HG02973 (cell line): ENCODE results near the gene CCDC171.

Experiments
- ATAC-seq: cut with Tn5 transposase; IDR thresholded peaks from one replicate; pipeline ENCODE4 v1.9.1; 2021; ENCODE audit warnings: moderate library complexity; ENCODE audit not compliant: unreplicated experiment

The CCDC171 gene

GRCh38 chr9:15867334-15867733, 314.5 kb downstream of the CCDC171 start:
- peak; percentile 51 for ATAC-seq

DNA sequence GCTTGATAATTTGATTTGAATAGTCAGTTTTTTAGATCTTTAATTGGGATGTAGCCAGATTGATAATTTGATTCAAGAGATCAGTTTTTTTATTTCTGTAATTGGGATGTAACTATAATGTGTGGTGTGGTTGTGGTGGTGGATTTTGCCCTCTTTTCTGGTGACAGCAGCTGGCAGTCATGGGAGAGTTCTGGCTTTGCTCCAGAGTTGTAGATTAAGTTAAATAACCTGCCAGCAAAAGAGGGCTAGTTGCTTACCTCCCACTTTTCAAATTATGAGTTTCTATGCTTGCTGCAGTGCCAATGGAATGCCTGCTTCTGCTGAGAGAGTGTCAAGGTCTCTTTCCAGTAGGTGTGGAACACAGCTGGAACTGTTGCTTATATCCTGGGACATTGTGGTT, 315.1 kb downstream of the CCDC171 start:
- no peak for ATAC-seq

- ATAC-seq = peak; percentile 63
Observed at GRCh38 chr9:15873573-15874177, 320.8 kb downstream of the CCDC171 start.

GRCh38 chr9:15882328-15882727, 329.5 kb downstream of the CCDC171 start:
- ATAC-seq = no peak

DNA sequence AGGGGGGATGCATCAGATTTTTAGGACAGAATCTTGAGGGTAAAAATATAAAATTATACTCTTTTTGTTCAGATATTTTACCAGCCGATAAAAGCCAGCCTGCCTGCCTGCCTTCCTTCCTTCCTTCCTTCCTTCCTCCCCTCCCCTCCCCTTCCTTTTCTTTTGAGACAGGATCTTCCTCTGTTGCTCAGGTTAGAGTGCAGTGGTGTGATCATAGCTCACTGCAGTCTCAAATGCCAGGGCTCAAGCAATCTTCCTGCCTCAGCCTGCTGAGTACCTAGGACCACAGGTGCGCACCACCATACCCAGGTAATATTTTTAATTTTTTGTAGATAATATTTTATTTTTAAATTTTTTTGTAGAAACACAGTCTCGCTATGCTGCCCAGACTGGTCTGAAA, 330.0 kb downstream of the CCDC171 start:
- ATAC-seq = no peak

DNA sequence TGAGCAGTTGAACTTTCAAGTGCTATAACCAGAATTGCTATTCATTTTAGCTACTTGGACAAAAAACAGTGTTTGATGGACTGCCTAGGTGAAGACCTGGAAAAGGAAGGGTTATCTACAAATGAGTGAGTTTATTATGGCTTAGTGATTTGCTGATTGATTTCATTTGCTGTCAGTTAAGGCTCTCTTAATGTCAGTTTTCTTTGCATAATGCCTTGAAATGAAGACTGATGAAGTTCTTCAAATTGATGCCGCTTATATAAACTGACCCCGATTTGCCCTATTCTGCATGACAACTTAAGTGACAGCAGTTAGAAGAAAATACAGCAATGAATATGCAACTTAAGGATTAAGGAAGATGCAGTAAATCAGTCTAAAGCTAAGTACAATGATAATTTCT, 332.6 kb downstream of the CCDC171 start:
- no peak for ATAC-seq

GRCh38 chr9:15889555-15889954, 336.7 kb downstream of the CCDC171 start:
- ATAC-seq = no peak

DNA sequence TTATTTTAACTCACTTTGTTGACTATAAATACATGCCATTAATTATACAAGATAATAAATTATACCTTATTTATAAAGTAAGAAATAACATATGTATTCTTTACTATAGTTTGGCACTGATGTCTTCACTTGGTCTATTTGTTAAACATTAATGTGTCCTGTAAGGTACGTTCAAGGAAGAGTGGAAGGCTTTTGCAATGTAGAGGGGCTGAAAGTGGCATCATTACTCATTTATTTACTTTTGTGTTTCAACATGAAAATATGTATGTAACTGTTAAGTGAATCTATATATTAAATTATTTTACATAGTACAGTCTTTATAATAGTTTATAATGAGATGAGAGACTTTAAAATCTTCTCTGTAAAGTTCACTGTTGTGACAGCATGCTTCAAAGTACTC, 348.7 kb downstream of the CCDC171 start:
- ATAC-seq = no peak

- ATAC-seq = no peak
Observed at GRCh38 chr9:15909297-15909696, 356.5 kb downstream of the CCDC171 start.

DNA sequence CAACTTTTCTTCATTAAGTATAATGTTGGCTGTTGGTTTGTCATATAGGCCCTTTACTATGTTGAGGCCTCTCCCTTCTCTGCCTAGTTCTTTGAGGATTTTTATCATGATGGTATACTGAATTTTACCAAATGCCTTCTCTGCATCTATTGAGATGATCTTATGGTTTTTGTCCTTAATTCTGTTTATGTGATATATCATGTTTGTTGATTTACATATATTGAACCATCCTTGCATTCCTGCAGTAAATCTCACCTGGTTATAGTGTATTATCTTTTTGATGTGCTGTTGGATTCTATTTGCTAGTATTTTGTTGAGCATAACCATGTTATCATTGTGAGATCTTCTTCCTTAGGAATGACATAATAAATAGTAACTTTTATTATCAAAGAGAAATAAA, 362.9 kb downstream of the CCDC171 start:
- ATAC-seq = no peak

DNA sequence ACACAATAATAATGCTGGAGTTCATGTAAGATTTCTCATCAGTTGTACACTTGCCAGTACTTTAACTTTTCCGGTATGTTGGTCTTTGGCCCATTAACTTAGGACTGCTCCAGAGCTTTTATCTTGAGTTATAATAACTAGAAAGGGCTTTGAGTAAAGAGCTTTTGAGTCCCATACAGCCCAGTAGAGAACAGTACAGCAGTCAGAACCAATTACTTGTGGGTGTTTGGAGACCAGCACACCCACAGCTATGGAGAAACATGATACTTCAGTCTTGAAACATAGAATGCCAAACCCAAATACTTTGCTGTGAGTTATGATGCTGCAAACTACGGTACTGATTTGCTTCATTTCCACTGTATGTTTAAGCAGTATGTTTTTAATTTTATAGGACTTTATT, 374.3 kb downstream of the CCDC171 start:
- ATAC-seq = no peak

GRCh38 chr9:15935661-15936305, 382.9 kb downstream of the CCDC171 start:
- ATAC-seq = no peak

DNA sequence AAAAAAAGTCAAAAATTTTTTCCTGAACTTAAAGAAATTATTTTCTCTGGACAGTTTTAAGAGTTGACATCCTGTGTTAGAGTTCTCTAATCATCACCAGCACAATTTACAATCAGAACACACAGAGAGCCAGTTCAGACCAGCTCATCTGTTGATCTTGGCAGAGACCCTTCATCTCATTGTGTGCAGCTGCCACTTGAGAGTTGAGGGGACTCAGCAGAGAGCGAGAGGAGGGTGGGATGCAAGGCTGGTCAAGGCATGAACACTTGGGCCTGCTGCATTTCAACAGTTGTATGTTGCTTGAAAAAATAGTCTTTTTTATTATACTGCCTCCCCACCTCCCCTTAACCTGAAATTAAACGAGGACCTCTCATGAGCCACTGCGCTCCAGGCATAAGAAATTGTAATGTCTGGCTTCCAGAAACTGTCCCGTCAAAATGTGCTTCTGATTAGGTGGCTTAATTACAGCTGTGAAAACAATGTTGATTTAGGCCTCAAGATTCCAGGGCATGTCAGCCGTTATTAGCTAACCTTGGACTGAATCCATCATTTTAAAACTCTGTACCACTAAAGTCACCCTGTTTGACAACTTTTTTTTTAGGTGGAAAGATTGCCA, 383.6 kb downstream of the CCDC171 start:
- no peak for ATAC-seq

DNA sequence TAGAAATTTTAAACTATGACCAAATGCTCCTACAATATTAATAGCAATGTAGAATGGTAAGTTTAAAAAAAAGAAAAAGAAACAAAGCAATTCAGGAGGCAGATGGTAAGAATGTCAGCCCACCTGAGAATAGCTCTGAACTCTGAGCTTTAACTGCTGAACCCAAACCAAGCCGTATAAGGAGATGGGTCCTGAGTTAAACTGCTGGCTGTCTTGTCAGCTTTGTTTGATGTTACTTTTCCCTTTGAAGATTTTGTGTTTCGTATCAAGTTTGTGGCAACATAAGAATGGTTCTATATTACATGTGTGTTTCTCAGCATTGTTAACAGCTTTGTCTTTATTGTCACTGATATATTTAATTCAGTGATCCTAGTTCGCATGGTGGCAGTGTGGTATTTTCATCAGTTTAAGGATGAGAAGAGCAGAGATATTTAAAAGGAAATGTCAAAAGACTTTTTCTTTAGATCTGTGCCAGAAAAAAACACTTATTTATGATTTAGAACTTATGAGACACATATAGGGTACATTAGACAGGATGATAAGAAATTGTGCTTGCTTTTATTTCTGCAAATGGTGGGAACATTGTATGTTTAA, 390.1 kb downstream of the CCDC171 start:
- ATAC-seq = no peak

DNA sequence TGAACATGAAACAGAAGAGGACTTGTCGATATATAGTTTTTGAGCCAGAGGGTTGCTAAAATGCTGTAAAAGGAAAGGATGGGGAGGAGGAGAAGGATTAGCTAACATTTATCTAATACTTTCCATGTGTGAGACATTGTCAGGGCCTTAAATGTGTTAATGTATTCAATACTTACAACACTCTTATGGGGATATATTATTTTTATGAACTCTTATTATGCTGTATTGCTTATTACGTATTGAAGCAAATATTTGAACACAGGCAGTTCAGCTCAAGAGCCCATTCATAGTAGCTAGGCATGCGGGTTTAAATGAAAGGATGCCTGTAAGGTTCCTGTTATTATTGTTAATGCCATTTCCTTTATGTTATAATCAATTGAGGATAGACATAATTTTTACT, 391.5 kb downstream of the CCDC171 start:
- no peak for ATAC-seq

DNA sequence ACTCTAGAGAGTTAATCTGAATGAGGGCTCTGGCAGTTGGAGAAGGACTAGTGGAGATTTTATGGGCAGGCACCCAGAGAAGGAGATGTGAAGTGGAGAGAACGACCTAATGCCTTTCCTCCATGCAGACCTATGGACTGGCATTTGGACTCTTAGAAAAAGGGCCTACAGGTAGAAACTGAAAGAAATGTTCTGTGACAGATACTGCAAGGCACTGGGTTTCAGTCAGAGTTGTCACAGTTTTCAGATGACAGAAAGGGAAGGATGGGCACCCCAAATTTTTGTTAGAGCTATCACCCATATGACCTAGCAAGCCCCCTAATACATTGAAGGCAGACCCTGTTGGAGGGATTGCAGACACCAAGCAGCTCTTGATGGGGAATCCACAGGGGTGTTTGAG, 406.8 kb downstream of the CCDC171 start:
- ATAC-seq = no peak

DNA sequence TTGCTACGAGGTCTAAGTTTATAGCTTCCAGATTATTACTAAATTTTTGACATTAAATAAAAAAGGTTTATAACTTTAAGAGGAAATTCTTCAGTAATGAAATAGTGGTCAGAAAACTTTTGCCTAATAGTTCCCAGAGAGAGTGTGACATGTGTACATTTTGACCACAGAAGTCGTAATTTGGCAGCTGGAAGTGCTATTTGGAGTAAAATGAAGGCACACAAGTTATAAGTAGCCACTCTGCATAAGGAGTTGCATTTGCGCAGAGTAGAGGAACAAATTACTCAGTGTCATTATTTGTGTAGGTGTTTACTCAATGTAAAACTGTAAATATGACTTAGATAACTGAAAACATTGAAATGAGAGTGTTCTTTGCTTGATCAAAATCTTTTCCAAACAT, 408.4 kb downstream of the CCDC171 start:
- no peak for ATAC-seq

- no peak for ATAC-seq
Observed at GRCh38 chr9:15965246-15965745, 412.5 kb downstream of the CCDC171 start.

DNA sequence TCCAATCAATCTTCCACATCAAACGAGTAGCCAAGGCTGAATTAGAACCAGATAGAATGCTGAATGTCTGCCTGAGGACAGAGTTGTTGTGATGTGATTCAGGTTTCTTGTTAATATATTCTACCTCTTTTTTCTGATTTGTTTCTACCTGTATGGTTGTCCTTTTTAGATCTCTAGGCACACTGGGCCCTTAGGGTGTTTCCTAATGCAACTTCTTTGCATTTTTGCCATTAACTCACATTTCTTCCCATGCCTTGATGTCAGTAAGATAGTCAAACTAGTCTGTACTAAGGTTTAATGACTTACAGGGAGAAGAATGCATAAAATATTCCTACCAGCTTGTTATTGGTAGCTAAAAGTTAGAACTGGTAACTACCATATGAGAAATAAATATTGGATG, 413.6 kb downstream of the CCDC171 start:
- ATAC-seq = no peak

- no peak for ATAC-seq
Observed at GRCh38 chr9:15967068-15967467, 414.2 kb downstream of the CCDC171 start.

DNA sequence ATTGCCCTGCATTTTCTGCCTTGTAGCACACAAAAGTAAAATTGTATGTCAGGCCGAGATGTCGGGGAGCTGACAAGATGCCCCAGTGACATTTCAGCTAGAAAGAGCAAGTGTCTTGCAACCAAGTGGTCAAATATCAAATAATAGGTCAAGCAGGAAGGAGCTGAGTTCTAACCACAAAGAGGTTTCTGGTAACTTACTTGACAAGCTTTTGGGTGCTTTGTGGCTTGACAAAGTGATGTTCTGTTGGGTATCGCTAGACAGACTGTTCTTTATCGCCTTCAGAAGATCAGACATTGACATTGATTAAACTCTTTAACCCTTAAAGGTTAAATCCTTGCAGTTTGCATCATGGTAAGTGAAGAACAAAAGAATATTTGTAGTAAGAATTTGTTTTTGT, 419.9 kb downstream of the CCDC171 start:
- no peak for ATAC-seq
